Fibroblast of mammary gland (primary cell): ENCODE measurements around the gene MFSD6.
A peak's percentile ranks its signal among the peaks of the same experiment; 100 is the strongest.

Experiments used
- DNase-seq: peaks from one replicate; pipeline ENCODE4 v3.0.0-alpha.2; 2010; ENCODE audit warnings: low read depth
- H3K4me3 ChIP-seq: 2 replicates; pipeline ENCODE4 v1.5.1; 2011; ENCODE audit warnings: low read depth, mild to moderate bottlenecking, low read length, moderate library complexity; ENCODE audit not compliant: control insufficient read depth
- TF ChIP-seq, protein P1 (sequence below): conservative IDR thresholded peaks from 2 replicates; pipeline ENCODE4 v1.5.1; 2011; ENCODE audit warnings: low read depth, low read length, inconsistent platforms; ENCODE audit not compliant: control insufficient read depth, insufficient read depth

MFSD6 gene

DNA sequence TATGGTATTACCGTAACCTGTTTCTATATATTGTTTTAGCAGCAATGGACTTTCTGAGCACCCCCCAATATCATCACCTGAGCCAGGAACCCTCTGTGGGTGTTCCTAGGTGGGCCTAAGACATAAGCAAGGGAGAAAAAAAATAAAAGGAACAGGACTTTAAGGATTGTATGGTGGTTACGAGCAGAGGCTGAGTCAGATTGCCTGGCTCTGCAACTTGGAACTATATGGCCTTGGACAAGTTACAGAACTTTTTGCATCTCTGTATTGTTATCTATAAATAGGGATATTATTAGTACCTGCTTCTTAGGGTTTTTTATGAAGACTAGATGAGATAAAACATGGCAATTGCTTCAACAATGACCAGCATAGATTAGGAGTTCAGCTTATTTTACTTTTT is 34.9 kb downstream of the MFSD6 start:
- TF ChIP-seq, protein P1, sequence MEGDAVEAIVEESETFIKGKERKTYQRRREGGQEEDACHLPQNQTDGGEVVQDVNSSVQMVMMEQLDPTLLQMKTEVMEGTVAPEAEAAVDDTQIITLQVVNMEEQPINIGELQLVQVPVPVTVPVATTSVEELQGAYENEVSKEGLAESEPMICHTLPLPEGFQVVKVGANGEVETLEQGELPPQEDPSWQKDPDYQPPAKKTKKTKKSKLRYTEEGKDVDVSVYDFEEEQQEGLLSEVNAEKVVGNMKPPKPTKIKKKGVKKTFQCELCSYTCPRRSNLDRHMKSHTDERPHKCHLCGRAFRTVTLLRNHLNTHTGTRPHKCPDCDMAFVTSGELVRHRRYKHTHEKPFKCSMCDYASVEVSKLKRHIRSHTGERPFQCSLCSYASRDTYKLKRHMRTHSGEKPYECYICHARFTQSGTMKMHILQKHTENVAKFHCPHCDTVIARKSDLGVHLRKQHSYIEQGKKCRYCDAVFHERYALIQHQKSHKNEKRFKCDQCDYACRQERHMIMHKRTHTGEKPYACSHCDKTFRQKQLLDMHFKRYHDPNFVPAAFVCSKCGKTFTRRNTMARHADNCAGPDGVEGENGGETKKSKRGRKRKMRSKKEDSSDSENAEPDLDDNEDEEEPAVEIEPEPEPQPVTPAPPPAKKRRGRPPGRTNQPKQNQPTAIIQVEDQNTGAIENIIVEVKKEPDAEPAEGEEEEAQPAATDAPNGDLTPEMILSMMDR, result no peak
- no peak overlapping the region for H3K4me3 ChIP-seq
- peak; percentile 16 for DNase-seq

DNA sequence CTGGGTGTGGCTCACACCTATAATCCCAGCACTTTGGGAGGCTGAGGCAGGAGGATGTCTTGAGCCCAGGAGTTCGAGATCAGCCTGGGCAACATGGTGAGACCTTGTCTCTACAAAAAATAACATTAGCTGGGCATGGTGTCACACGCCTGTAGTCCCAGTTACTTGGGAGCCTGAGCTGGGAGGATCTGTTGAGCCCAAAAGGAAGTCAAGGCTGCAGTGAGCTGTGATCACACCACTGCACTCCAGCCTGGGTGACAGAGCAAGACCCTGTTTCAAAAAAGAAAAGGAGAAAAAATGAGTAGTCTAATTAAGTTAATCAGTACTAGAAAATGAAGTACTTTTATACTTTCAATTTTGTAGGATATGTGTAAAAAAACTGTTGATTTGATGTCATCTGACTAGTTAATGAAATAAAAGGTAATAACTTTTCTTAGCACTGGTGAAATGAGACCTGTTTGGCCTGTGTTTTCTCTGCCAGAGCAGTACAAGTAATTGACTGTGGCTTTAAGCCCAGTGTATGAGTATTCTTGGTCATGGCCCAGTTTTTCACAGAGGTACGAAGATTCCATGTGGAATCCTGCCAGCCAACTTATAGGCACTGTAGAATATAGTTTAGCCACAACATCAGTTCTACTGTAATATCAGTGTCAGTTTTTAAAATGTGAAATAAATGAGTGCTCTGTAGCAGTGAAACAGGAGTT is 35.8 kb downstream of the MFSD6 start:
- DNase-seq, result peak; percentile 78
- H3K4me3 ChIP-seq, result no peak overlapping the region
- TF ChIP-seq, protein P1, result no peak

DNA sequence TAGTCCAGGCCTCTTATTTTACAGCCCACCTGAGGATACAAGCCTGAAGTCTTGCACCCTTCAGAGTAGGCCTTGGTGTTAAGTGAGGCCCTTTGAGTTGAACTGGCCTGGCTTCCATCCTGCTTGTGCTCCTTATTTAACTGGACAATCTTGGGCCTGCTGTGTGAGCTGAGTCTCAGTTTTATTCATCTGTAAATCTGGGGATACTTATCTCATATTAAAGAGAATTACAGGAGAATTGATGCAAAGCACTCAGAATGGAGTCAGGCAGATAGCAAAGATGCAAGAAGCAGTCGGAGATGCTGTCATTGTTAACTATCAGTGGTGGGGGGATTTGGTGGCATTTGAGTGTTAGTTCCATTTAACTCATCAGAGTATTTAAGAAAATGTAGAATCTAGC is 36.8 kb downstream of the MFSD6 start:
- H3K4me3 ChIP-seq, result no peak overlapping the region
- no peak for DNase-seq
- TF ChIP-seq, protein P1, result no peak

DNA sequence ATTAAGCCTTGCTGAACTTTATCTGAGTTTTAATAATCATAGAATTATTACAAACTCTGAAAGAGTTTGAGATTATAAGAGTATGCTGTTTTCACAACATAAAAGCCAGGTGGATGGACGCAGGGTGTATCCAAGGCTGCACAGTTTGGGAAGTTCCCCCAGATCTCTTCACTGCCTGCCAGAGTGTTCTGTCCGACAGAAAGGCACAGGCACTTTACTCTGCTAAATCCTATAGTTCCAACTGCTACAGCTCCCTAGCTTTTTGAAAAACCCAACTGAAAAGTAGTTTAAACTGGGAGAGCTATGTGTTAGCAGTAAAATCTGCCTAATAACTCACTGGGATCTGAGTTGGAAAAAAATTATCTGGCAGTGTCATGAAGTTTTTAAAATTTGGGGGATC is 38.0 kb downstream of the MFSD6 start:
- H3K4me3 ChIP-seq, result no peak overlapping the region
- TF ChIP-seq, protein P1, result no peak
- DNase-seq, result no peak

DNA sequence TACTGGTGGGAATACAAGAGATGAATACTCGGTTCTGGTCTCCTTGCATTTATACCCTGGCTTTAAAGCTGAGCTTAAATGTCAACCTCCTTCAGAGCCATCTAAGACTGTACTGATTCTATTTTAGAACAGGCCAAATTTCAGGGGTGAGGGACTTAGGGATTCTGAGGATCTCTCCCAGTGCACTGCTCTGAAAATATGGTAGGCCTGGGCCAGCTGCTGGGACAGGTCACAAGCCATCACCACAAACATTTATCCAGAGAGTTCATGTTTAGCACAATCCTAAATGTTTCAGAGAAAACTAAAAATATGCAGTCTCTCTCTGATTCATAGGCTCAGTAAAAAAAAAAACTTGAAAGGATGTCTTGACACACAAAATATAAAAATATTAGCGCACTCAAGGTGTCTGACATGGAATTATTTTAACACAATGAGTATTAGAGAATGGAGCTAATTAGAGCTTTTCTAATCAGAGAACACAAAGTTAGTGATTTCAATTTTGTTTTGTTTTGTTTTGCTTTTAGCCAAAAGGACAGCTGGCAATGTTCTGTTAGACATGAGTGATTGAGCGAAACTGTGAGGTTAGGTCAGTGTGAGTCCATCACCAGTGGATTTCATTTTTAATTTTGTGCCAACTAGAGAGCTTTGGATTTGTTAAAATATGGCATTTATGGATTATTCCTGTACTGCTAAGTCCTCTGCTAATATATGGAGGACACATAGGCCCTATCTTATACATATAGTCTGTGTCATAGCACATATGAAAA is 38.8 kb downstream of the MFSD6 start:
- TF ChIP-seq, protein P1, result no peak
- no peak overlapping the region for H3K4me3 ChIP-seq
- DNase-seq, result no peak

DNA sequence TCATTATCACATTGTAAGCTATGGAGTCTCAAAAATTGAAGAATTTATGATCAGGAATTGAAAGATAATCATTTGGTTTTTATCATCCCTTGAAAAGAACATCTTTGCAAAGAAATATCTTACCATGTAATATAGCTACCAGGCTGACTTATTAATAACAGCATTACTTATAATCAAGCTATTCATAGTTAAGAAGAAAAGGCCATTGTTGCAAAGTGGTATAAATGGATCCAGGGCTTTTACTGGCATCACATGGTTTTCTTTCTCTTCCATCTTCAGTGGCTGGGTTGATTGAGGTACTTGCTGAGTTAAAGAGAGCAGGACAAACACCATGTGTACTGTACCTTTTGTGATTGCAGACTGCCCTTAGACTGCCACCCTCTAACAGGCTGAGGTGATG is 39.6 kb downstream of the MFSD6 start:
- TF ChIP-seq, protein P1, result no peak
- H3K4me3 ChIP-seq, result no peak overlapping the region
- no peak for DNase-seq
